HG03025 (cell line): ENCODE measurements around the gene RRAGB.
"Not testable (repeated sequence)": the region's sequence is repeated elsewhere in the genome, so short reads cannot be mapped to it uniquely, and the experiment has no call there.

Experiments used
- ATAC-seq: cut with Tn5 transposase; IDR thresholded peaks from one replicate; pipeline ENCODE4 v1.9.1; 2021; ENCODE audit warnings: mild to moderate bottlenecking, moderate library complexity; ENCODE audit not compliant: unreplicated experiment, low FRiP score

RRAGB gene, protein sequence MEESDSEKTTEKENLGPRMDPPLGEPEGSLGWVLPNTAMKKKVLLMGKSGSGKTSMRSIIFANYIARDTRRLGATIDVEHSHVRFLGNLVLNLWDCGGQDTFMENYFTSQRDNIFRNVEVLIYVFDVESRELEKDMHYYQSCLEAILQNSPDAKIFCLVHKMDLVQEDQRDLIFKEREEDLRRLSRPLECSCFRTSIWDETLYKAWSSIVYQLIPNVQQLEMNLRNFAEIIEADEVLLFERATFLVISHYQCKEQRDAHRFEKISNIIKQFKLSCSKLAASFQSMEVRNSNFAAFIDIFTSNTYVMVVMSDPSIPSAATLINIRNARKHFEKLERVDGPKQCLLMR

DNA sequence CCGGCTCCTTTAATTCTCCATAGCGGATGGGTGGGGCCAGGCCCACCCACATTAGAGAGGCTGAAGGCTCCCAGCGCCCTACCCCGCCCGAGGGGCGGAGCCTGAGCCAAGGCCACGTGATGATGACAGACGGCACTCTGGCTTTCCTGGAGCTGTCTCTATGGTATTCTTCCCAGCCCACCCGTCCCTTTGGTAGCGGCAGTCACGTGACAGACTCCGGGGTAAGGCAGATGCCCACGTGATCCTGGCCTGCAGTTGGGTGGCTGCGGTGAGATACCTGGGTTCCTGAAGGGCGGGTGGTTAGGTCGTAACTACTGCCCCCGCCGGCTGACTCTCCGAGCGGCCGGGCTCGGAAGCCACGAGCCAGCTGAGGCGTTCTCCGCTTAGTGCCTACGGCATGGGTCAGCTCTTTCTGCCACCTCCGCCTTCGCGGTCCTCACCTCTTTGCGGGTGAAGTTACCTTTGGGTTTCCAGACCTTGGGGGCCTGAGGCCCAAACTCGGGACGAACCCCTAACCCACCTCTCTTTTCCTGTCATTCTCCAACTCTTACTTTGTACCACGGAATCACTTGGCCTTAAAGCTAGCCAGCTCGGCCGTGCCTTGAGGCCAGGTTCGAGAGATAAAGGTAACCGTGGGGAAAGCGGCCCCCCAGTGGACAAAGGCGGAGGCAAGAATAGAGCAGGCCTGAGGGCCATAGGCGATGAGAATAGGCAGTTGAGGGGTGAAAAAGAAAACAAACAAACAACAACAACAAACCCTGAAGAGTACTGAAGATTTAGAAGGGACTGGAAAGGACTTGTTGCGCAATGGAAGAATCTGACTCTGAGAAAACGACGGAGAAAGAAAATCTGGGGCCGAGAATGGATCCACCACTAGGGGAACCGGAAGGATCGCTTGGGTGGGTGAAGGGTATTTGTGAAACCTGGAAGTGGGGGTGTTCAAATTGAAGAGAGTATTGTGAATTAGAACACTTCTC lies at the start of gene RRAGB:
Gene RRAGB, plus strand, starts transcription at position 229 of the 977 bp plus-strand sequence. Its CDS starts 579 bp downstream, at position 808.
- peak; percentile 91 for ATAC-seq

DNA sequence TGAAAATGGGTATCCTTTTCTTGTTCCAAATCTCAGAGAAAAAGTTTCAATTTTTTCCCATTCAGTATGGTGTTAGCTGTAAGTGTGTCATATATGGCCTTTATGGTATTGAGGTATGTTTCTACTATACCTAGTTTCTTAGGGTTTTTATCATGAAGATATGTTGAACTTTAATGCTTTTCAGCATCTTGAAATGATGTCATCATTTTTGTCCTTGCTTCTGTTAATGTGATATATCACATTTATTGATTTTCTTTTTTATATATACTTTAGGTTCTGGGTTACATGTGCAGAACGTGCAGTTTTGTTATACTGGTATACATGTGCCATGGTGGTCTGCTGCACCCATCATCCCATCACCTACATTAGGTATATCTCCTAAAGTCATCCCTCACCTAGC lies 49.5 kb upstream of the RRAGB start:
- no peak for ATAC-seq

DNA sequence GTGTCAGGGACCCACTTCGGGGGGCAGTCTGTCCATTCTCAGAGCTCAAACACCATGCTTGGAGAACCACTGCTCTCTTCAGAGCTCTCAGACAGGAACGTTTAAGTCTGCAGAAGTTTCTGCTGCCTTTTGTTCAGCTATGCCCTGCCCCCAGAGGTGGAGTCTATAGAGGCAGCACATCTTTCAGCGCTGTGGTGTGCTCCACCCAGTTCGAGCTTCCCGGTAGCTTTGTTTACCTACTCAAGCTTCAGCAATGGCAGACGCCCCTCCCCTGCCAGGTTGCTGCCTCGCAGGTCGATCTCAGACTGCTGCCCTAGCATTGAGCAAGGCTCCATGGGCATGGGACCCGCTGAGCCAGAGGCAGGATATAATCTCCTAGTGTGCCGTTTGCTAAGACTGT lies 29.0 kb upstream of the RRAGB start:
- ATAC-seq = not testable (repeated sequence)

DNA sequence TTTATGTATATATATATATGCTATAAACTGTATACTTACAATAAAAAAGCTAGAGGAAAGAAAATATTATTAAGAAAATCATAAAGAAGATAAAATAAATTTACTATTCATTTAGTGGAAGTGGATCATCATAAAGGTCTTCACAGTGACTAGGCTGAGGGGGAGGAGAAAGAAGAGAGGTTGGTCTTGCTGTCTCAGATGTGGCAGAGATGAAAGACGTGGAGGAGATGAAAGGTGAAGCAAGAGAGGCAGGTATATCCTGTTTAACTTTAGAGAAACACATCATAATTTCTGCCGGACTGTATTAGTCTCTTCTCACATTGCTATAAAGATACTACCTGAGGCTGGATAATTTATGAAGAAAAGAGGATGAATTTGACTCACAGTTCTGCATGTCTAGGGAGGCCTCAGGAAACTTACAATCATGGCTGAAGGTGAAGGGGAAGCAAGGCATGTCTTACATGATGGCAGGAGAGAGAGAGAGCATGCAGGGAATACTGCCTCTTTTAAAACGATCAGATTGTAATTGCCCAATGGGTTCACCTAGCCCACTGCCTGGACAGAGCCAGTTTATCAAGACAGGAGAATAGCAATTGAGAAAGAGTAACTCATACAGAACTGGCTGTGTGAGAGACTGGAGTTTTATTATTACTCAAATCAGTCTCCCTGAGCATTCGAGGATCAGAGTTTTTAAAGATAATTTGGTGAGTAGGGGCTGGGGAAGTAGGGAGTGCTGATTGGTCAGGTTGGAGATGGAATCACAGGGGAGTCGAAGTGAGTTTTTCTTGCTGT lies 22.1 kb upstream of the RRAGB start:
- ATAC-seq = no peak

DNA sequence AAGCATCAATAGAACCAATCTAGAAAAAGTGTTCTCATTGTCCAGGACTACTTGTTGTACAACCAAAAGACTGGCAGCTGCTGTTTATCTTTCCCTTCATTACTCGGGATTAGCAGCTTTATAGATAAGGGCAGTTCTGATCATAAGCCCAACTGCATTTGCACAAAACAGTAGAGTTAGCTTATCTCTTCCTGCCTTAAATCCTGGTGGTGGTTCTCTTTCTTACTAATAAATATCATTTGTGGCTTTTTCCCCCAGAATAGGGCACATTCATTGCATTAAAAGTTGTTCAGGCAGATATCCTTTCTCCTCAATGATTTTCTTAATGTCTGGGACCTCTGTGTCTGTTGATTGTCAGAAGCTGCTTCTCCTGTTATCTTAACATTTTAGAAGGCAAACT lies 20.2 kb upstream of the RRAGB start:
- ATAC-seq = no peak

DNA sequence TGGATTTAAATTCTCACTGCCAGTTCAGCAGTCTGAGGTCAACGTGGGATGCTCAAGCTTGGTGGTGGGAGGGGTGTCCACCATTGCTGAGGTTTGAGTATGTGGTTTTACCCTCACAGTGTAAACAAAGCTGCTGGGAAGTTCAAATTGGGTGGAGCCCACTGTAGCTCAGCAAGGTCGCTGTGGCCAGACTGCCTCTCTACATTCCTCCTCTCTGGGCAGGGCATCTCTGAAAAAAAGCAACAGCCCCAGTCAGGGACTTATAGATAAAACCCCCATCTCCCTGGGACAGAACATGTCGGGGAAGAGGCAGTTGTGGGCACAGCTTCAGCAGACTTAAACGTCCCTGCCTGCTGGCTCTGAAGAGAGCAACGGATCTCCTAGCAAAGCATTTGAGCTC lies 14.9 kb upstream of the RRAGB start:
- no peak for ATAC-seq

DNA sequence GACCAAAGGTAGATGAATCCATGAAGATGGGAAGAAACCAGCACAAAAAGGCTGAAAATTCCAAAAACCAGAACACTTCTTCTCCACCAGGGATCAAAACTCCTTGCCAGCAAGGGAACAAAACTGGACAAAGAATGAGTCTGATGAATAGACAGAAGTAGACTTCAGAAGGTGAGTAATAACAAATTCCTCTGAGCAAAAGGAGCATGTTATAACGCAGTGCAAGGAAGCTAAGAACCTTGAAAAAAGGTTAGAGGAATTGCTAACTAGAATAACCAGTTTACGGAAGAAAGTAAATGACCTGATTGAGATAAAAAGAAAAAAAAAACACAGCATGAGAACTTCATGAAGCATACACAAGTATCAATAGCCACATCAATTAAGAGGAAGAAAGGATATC lies 14.1 kb upstream of the RRAGB start:
- not testable (repeated sequence) for ATAC-seq

DNA sequence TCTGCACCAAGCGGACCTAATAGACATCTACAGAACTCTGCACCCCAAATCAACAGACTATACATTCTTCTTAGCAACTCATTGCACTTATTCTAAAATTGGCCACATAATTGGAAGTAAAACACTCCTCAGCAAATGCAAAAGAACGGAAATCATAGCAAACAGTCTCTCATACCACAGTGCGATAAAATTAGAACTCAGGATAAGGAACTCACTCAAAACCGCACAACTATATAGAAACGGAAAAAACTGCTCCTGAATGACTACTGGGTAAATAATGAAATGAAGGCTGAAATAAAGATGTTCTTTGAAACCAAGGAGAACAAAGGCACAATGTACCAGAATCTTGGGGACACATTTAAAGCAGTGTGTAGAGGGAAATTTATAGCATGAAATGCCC lies 12.5 kb upstream of the RRAGB start:
- not testable (repeated sequence) for ATAC-seq

DNA sequence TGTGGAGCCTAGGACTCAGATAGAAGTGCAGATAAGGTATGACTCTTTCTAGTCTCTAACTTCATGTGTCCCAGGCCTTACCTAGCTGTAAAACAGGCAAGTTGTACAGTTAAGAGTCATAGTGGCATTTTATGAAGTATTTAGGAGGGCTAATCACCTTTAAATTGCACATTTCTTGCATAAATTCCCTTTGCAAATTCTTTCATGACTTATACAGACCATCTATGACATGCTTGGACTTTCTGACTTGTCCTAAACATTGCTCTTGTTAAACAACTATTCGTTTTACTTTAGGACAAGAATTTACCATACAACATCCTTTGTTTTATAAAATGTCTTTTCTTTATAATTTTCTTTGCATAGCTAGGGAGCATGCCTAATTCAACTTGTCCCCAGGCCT lies 7.8 kb upstream of the RRAGB start:
- ATAC-seq = no peak

DNA sequence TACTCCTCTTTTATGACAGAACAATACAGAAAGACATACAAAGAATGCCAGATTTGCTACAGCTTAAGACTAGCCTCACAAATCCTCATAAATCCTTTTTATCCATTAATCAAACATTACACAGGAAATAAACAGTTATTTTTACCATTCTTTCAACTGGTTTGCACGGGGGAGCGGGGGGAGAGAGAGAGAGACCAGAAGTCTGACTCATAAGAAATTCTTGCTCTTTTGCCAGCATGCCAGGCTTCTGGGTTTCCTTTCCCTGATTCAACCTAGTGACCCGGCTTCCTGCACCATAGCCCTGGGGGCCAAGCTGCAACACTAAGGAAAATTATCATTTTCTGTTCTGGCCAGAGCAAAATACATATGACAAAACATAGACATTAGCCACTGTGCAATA lies 6.8 kb upstream of the RRAGB start:
- ATAC-seq = no peak

DNA sequence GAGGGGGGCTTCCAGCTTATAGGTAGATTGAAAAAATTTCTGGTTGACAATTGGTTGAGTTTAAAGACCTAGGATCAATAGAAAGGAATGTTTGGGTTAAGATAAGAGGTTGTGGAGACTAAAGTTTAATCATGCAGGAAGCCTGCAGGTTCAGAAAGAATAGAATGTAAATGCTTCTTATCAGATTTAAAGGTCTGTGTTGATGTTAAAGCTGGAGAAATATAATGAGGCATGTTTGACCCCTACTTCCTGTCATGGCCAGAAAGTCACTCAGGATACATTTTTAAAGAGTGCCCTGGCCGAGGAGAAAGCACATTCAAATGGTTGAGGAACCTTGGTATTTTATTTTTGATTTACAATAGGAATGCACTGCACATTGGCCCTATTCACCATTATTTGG lies 3.9 kb upstream of the RRAGB start:
- no peak for ATAC-seq

DNA sequence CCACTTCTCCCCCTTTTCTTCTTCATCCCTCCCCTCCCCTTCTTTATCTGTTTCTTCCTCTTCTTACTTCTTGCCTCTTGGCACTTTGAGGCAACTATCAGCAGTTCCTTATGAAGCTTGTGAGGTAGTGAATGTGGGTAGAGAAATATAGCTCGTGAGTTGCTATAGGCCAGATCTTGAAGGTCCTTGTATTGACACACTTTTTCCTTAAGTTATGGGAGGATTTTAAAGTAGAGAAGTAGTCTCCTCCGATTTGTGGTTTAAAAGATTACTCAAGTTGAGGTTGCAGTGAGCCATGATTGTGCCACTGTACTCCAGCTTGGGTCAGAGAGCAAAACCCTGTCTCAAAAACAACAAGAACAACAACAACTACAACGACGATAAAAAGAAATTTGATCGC lies 3.4 kb upstream of the RRAGB start:
- no peak for ATAC-seq

DNA sequence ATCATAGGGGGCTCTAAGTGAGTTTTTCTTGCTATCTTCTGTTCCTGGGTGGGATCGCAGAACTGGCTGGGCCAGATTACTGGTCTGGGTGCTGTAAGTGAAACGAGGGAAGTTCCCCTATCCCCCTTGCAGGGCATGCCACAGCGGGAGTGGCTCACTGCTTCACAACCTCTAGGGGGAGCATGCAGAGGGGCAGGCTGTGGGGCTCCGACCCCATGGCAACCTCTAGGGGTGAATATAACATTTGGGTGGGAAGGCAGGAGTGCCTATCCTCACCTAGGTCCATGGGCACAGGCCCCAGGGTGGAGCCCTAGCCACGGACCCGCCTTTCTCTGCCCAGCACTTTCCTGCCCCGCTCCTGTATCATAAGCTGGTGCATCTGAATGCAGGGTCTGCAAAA lies 1.7 kb upstream of the RRAGB start:
- no peak for ATAC-seq

DNA sequence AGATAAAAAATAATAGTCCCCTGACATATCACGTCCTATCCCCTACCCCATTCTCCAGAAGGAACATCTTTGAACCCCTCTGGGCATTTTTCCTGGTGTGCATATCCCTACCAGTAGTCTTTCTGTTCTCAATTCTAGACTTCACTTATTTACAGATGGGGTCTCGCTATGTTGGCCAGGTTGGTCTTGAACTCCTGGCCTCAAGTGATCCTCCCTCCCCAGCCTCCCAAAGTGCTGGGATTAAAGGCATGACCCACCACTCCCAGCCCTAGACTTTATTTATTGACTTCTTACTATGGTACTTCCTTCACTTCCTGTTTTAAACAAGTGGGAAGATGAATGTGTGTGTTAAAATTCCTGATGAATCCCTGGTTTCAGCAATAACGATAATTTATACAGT lies 612 bp upstream of the RRAGB start:
- no peak for ATAC-seq

DNA sequence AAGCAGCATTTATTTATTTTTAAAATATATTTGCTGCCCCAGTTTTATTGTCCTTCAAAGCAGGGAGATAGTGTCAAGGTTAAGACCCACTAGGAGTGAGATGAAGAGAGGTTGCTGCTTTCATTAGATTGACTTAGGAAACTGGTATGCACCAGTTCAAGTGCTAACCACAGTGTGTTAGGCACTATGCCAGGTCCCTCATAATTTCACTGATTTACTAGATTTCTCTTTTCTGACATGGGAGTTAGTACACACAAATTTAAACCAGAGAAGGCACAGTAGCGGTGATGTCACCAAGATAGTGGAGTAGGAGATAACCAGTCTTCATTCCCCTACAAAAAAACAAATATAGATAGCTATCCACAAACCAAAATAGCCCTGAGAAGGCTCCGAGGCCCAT lies 14.3 kb downstream of the RRAGB start:
- ATAC-seq = no peak

DNA sequence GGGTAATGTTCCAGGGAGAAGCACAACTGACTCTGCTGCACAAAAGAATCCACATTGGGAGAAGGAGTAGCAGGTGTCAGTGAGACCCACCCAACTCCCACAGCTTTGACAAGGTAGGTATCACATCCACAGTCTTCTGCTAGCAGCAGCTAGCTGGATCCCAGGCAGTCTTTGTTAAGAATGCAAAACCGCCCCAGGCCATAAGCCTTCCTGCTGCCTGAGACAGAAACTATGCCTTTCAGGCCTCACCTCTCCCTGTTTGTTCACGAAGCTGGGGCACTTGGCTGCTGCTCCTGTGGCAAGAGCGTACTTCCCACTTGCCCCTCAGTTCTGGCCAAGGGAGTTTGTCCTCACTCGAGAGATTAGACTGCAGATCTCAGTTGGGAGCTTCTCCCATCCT lies 21.4 kb downstream of the RRAGB start:
- ATAC-seq = no peak

DNA sequence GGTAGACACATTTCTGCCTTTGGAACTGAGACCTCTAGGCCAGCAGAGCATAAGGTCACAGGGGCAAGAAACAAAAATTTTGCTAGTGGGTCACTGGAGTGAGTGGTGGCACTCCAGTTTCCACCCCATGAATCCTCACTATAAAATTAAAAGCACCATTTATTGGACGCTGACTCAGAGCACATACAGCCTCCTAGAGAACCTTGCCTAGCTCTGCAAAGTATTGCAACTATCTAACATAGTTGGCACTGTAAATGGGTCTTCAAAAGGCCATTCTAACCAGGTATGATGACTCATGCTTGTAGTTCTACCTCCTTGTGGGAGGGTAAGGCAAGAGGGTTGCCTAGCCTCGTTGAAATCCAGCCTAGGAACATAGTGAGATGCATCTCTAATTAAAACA lies 25.1 kb downstream of the RRAGB start:
- no peak for ATAC-seq

DNA sequence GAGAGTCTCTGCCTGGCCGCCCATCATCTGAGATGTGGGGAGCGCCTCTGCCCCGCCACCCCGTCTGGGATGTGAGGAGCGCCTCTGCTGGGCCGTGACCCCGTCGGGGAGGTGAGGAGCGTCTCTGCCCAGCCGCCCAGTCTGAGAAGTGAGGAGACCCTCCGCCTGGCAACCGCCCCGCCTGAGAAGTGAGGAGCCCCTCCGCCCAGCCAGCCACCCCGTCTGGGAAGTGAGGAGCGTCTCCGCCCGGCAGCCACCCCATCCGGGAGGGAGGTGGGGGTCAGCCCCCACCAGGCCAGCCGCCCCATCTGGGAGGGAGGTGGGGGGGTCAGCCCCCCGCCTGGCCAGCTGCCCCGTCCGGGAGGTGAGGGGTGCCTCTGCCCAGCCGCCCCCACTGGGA lies 30.9 kb downstream of the RRAGB start:
- ATAC-seq = not testable (repeated sequence)

DNA sequence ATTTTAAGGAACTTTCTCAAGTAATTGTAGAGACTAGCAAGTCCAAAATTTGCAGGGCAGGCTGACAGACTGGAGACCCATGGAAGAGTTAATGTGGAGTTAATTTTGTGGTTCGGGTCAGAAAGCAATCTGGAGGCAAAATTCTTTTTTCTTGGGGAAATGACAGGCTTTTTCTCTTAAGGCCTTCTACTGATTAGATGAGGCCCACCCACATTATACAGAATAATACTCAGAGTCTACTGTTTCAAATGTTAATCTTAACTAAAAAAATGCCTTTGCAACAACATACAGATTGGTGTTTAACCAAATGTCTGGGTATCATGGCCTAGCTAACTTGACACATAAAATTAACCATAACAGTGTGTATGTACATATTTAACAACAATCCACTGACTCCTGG lies 32.7 kb downstream of the RRAGB start:
- no peak for ATAC-seq

DNA sequence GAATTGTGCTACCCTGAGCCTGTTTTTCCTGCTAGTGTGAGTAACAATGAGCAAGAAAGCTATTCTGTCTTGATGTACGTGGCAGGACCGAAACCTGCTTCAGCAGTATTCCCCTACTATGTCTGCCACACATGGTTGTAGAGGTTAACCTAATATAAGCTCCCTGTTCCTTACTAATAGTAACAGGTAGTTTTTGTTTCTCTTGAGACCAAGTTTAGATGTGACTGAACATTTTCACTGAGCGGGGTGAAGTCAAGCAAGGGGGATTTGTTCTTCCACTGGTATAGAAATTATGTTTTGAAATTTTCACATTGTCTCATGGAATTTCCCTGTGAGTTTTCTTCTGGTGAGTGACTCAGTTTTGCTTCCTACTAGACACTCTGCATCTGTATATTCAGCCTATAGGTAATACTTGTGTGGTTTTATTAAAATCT lies 37.3 kb downstream of the RRAGB start:
- peak; percentile 88 for ATAC-seq

DNA sequence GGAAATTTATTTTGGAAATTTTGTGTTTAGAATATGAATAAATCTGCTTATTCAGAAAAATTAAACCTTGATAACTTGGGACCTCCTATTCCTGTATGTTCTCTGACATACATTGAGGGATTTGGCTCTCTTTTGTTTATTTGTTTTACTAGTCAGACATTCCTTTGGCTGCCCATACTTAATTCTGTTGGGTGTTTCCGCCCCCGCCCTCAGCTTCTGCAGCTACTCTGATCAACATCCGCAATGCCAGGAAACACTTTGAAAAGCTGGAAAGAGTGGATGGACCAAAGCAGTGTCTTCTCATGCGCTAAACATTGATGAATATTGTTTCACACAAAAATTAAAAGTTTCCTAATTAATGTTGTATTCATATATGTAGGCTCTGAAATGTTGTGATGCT lies 40.5 kb downstream of the RRAGB start:
- ATAC-seq = no peak
